Hepatocyte (in vitro differentiated cells): ENCODE results near the gene ACVR1. TPM values are rescaled to one million over a fixed set of nuclear protein-coding genes. Genes with fewer than 3 reads are reported as not detected.

ENCODE experiments used
- DNase-seq: peaks from one replicate; pipeline ENCODE4 v3.0.0-alpha.2; 2016; ENCODE audit warnings: low spot score
- H2AFZ ChIP-seq: fragments of 200-600 bp; sonication (generic); 2 replicates; pipeline ENCODE4 v1.6.0; 2016; ENCODE audit warnings: antibody characterized with exemption, mild to moderate bottlenecking
- H3K27ac ChIP-seq: fragments of 200-600 bp; sonication (generic); 2 replicates; pipeline ENCODE4 v1.5.1; 2016; ENCODE audit warnings: mild to moderate bottlenecking
- H3K27me3 ChIP-seq: fragments of 200-600 bp; sonication (generic); 2 replicates; pipeline ENCODE4 v1.6.1; 2016
- H3K36me3 ChIP-seq: fragments of 200-600 bp; sonication (generic); replicated peaks from 2 replicates; pipeline ENCODE4 v1.5.1; 2016; ENCODE audit warnings: low read depth; ENCODE audit not compliant: insufficient read depth
- H3K4me1 ChIP-seq: fragments of 200-600 bp; sonication (generic); 2 replicates; pipeline ENCODE4 v1.5.1; 2016; ENCODE audit warnings: mild to moderate bottlenecking, moderate library complexity; ENCODE audit not compliant: insufficient read depth
- H3K4me2 ChIP-seq: fragments of 200-600 bp; sonication (generic); 2 replicates; pipeline ENCODE4 v1.6.0; 2016
- H3K4me3 ChIP-seq: fragments of 200-600 bp; sonication (generic); 2 replicates; pipeline ENCODE4 v1.5.1; 2016; ENCODE audit warnings: mild to moderate bottlenecking
- H3K79me2 ChIP-seq: fragments of 200-600 bp; sonication (generic); 2 replicates; pipeline ENCODE4 v1.6.0; 2017; ENCODE audit warnings: mild to moderate bottlenecking
- H3K9me2 ChIP-seq: fragments of 200-600 bp; sonication (generic); replicated peaks from 2 replicates; pipeline ENCODE4 v1.6.0; 2017; ENCODE audit warnings: mild to moderate bottlenecking; ENCODE audit not compliant: insufficient read depth
- H3K9me3 ChIP-seq: fragments of 200-600 bp; sonication (generic); 2 replicates; pipeline ENCODE4 v1.5.1; 2016; ENCODE audit warnings: low read depth, mild to moderate bottlenecking
- H4K20me1 ChIP-seq: fragments of 200-600 bp; sonication (generic); 2 replicates; pipeline ENCODE4 v1.6.0; 2016; ENCODE audit warnings: mild to moderate bottlenecking; ENCODE audit not compliant: insufficient read depth, poor library complexity, severe bottlenecking
- CTCF ChIP-seq: fragments of 200-600 bp; sonication (generic); IDR thresholded peaks from 2 replicates; pipeline ENCODE4 v1.5.1; 2016; ENCODE audit warnings: antibody characterized with exemption, mild to moderate bottlenecking; ENCODE audit not compliant: poor library complexity
- EZH2 ChIP-seq: fragments of 200-600 bp; sonication (generic); IDR thresholded peaks from 2 replicates; pipeline ENCODE4 v1.6.1; 2016; ENCODE audit warnings: antibody characterized with exemption, mild to moderate bottlenecking, borderline replicate concordance
- EZH2phosphoT487 ChIP-seq: fragments of 200-600 bp; sonication (generic); IDR thresholded peaks from one replicate; pipeline ENCODE4 v1.6.1; 2018; ENCODE audit warnings: antibody characterized with exemption, mild to moderate bottlenecking, low read depth, moderate library complexity; ENCODE audit not compliant: unreplicated experiment, severe bottlenecking
- WGBS: methylation state at CpG from one replicate; pipeline ENCODE4 v1.1.6; 2016; ENCODE audit warnings: low lambda C conversion rate; ENCODE audit errors: missing lambda C conversion rate; 5-methylcytosine and 5-hydroxymethylcytosine counted together
- polyA plus RNA-seq: library from polyadenylated mRNA; unstranded; fragments of >200 nt; fragmentation: Nextera tagmentation; extraction: Ambion mirVana; gene quantifications from 2 replicates; pipeline ENCODE4 v1.2.1, GENCODE V29; 2016
- total RNA-seq: library from RNA; depleted of rRNA; stranded (reverse); fragments of >200 nt; gene quantifications from 2 replicates; pipeline ENCODE4 v1.2.3, GENCODE V29; 2014

The ACVR1 gene
- total and polyA plus RNA-seq, 2 experiments from 2014 or later = 19.6 to 20.1 TPM

- Histone ChIP-seq H3K9me3 (no peaks in the 10 kb centered on the region), H3K27ac (no peak overlapping the region), H4K20me1 (no peaks in the 10 kb centered on the region), H2AFZ (no peak overlapping the region), H3K4me1 (peaks cover 34% of the 10 kb centered on the region), H3K27me3 (no peaks in the 10 kb centered on the region), H3K36me3 (no peaks in the 10 kb centered on the region), H3K4me3 (no peak overlapping the region), H3K9me2 (no peaks in the 10 kb centered on the region), H3K79me2 (no peaks in the 10 kb centered on the region), H3K4me2 (no peak overlapping the region)
- DNase-seq = no peak
- no peak for TF ChIP-seq EZH2phosphoT487
- no peak for TF ChIP-seq EZH2
- no peak for TF ChIP-seq CTCF
- WGBS = 90% methylated on average over 9 of the region's 9 CpGs
Measured at GRCh38 chr2:157780211-157780610, 95.9 kb downstream of the ACVR1 start.

- Histone ChIP-seq H3K9me2 (no peaks in the 10 kb centered on the region), H2AFZ (no peak overlapping the region), H3K79me2 (no peaks in the 10 kb centered on the region), H3K9me3 (no peaks in the 10 kb centered on the region), H3K27me3 (no peaks in the 10 kb centered on the region), H4K20me1 (no peaks in the 10 kb centered on the region), H3K4me3 (no peak overlapping the region), H3K27ac (no peak overlapping the region), H3K4me2 (no peak overlapping the region), H3K36me3 (no peaks in the 10 kb centered on the region), H3K4me1 (peaks cover 30% of the 10 kb centered on the region)
- TF ChIP-seq EZH2 (no peak), CTCF (no peak), EZH2phosphoT487 (no peak)
- DNase-seq = no peak
- 36% methylated on average over 2 of the region's 2 CpGs for WGBS
Measured at GRCh38 chr2:157779794-157780193, 96.3 kb downstream of the ACVR1 start.

- peaks cover 9% of the 10 kb centered on the region for H3K4me1 ChIP-seq
- no peaks in the 10 kb centered on the region for H3K79me2 ChIP-seq
- H4K20me1 ChIP-seq = no peaks in the 10 kb centered on the region
- no peaks in the 10 kb centered on the region for H3K9me3 ChIP-seq
- no peaks in the 10 kb centered on the region for H3K36me3 ChIP-seq
- DNase-seq = peak; percentile 44
- no peak overlapping the region for H3K27ac ChIP-seq
- TF ChIP-seq CTCF = peak; percentile 76
- TF ChIP-seq EZH2 = no peak
- H3K27me3 ChIP-seq = no peaks in the 10 kb centered on the region
- no peaks in the 10 kb centered on the region for H3K9me2 ChIP-seq
- 75% methylated on average over 4 of the region's 4 CpGs for WGBS
- no peak overlapping the region for H3K4me2 ChIP-seq
- no peak overlapping the region for H3K4me3 ChIP-seq
- H2AFZ ChIP-seq = no peak overlapping the region
Measured at GRCh38 chr2:157777427-157777826, 98.7 kb downstream of the ACVR1 start.

GRCh38 chr2:157771234-157771633 lies 104.9 kb downstream of the ACVR1 start:
- Histone ChIP-seq H4K20me1 (no peaks in the 10 kb centered on the region), H3K27me3 (no peaks in the 10 kb centered on the region), H3K9me3 (no peaks in the 10 kb centered on the region), H3K36me3 (no peaks in the 10 kb centered on the region), H3K4me3 (no peak overlapping the region), H2AFZ (no peak overlapping the region), H3K79me2 (no peaks in the 10 kb centered on the region), H3K4me2 (no peak overlapping the region), H3K9me2 (no peaks in the 10 kb centered on the region), H3K4me1 (no peaks in the 10 kb centered on the region), H3K27ac (no peak overlapping the region)
- WGBS = 39% methylated on average over 1 of the region's 1 CpG
- TF ChIP-seq EZH2phosphoT487 = no peak
- no peak for DNase-seq
